ENCODE results near the gene ATF7. TPM values are rescaled to one million over a fixed set of nuclear protein-coding genes. Genes with fewer than 3 reads are reported as not detected.
"Not testable (repeated sequence)": the region's sequence is repeated elsewhere in the genome, so short reads cannot be mapped to it uniquely, and the experiment has no call there.

The ATF7 gene
- total RNA-seq, 2 donors from 2014 or later = 37.9 to 46.7 TPM

- H3K27me3 ChIP-seq (replicated peaks; ENCODE audit: insufficient read depth) = no peaks in the 10 kb centered on the region
- intact Hi-C loops (cut with DNase I) = no loop called here
- TF ChIP-seq POLR2AphosphoS5 (IDR thresholded peaks at IDR 0.05) (no peak), POLR2A (IDR thresholded peaks at IDR 0.05) (no peak), CTCF (IDR thresholded peaks at IDR 0.05) (no peak)
- DNase-seq (ENCODE audit: low spot score) = no peak
- no peak overlapping the region for H3K27ac ChIP-seq
- H3K4me3 ChIP-seq = no peak overlapping the region
- H3K36me3 ChIP-seq = no peaks in the 10 kb centered on the region
- H3K4me1 ChIP-seq (replicated peaks) = no peaks in the 10 kb centered on the region
- H3K9me3 ChIP-seq = no peaks in the 10 kb centered on the region
- WGBS = 80% methylated on average over 3 of the region's 3 CpGs
These were observed 19.0 kb upstream of the ATF7 start for GRCh38 chr12:53645165-53645564.

GRCh38 chr12:53644133-53644532 is 18.0 kb upstream of the ATF7 start:
- Histone ChIP-seq H3K9me3 (no peaks in the 10 kb centered on the region), H3K4me1 (replicated peaks) (no peaks in the 10 kb centered on the region), H3K27ac (no peak overlapping the region), H3K27me3 (replicated peaks; ENCODE audit: insufficient read depth) (no peaks in the 10 kb centered on the region), H3K36me3 (no peaks in the 10 kb centered on the region), H3K4me3 (no peak overlapping the region)
- no peak for DNase-seq (ENCODE audit: low spot score)
- TF ChIP-seq CTCF (IDR thresholded peaks at IDR 0.05) (no peak), POLR2A (IDR thresholded peaks at IDR 0.05) (no peak), POLR2AphosphoS5 (IDR thresholded peaks at IDR 0.05) (no peak)
- intact Hi-C loops (cut with DNase I) = no loop called here
- 89% methylated on average over 3 of the region's 3 CpGs for WGBS

GRCh38 chr12:53643232-53643979 is 17.2 kb upstream of the ATF7 start:
- DNase-seq (ENCODE audit: low spot score) = no peak
- Histone ChIP-seq H3K36me3 (no peaks in the 10 kb centered on the region), H3K4me3 (no peak overlapping the region), H3K9me3 (no peaks in the 10 kb centered on the region), H3K4me1 (replicated peaks) (no peaks in the 10 kb centered on the region), H3K27me3 (replicated peaks; ENCODE audit: insufficient read depth) (no peaks in the 10 kb centered on the region), H3K27ac (no peak overlapping the region)
- 70% methylated on average over 5 of the region's 5 CpGs for WGBS
- intact Hi-C loops (cut with DNase I) = no loop called here
- no peak for TF ChIP-seq POLR2AphosphoS5 (IDR thresholded peaks at IDR 0.05)
- no peak for TF ChIP-seq POLR2A (IDR thresholded peaks at IDR 0.05)
- TF ChIP-seq CTCF (IDR thresholded peaks at IDR 0.05) = no peak

- intact Hi-C loops (cut with DNase I) = no loop called here
- Histone ChIP-seq H3K27ac (no peak overlapping the region), H3K4me1 (replicated peaks) (no peaks in the 10 kb centered on the region), H3K36me3 (no peaks in the 10 kb centered on the region), H3K27me3 (replicated peaks; ENCODE audit: insufficient read depth) (no peaks in the 10 kb centered on the region), H3K9me3 (no peaks in the 10 kb centered on the region), H3K4me3 (no peak overlapping the region)
- no peak for TF ChIP-seq POLR2AphosphoS5 (IDR thresholded peaks at IDR 0.05)
- no peak for TF ChIP-seq CTCF (IDR thresholded peaks at IDR 0.05)
- no peak for TF ChIP-seq POLR2A (IDR thresholded peaks at IDR 0.05)
- DNase-seq (ENCODE audit: low spot score) = no peak
- WGBS = 89% methylated on average over 2 of the region's 2 CpGs
These were observed 11.9 kb upstream of the ATF7 start for GRCh38 chr12:53638057-53638456.

- no peaks in the 10 kb centered on the region for H3K27me3 ChIP-seq (replicated peaks; ENCODE audit: insufficient read depth)
- no peaks in the 10 kb centered on the region for H3K36me3 ChIP-seq
- no peaks in the 10 kb centered on the region for H3K4me1 ChIP-seq (replicated peaks)
- 49% methylated on average over 2 of the region's 2 CpGs for WGBS
- intact Hi-C loops (cut with DNase I) = no loop called here
- no peak overlapping the region for H3K4me3 ChIP-seq
- no peak overlapping the region for H3K27ac ChIP-seq
- H3K9me3 ChIP-seq = no peaks in the 10 kb centered on the region
- no peak for DNase-seq (ENCODE audit: low spot score)
- TF ChIP-seq POLR2A (IDR thresholded peaks at IDR 0.05) (no peak), POLR2AphosphoS5 (IDR thresholded peaks at IDR 0.05) (no peak), CTCF (IDR thresholded peaks at IDR 0.05) (no peak)
These were observed 10.5 kb upstream of the ATF7 start for GRCh38 chr12:53636641-53637040.

- DNase-seq (ENCODE audit: low spot score); H3K36me3 ChIP-seq; H3K27me3 ChIP-seq (replicated peaks; ENCODE audit: insufficient read depth); intact Hi-C loops (cut with DNase I); H3K27ac ChIP-seq; H3K4me3 ChIP-seq; H3K4me1 ChIP-seq (replicated peaks); H3K9me3 ChIP-seq: not testable (repeated sequence)
These were observed 9.5 kb upstream of the ATF7 start for GRCh38 chr12:53635708-53636107.
